Neural cell (in vitro differentiated cells): ENCODE measurements around the gene MED4.

Source experiments
- POLR2AphosphoS5 ChIP-seq: IDR thresholded peaks from 2 replicates; pipeline ENCODE4 v1.6.1; 2012
- TF ChIP-seq, protein P1 (sequence below): fragments of 450-650 bp; IDR thresholded peaks from 2 replicates; pipeline ENCODE4 v1.5.1; 2014; ENCODE audit warnings: antibody characterized with exemption, mild to moderate bottlenecking, moderate library complexity; ENCODE audit not compliant: poor library complexity, severe bottlenecking

DNA sequence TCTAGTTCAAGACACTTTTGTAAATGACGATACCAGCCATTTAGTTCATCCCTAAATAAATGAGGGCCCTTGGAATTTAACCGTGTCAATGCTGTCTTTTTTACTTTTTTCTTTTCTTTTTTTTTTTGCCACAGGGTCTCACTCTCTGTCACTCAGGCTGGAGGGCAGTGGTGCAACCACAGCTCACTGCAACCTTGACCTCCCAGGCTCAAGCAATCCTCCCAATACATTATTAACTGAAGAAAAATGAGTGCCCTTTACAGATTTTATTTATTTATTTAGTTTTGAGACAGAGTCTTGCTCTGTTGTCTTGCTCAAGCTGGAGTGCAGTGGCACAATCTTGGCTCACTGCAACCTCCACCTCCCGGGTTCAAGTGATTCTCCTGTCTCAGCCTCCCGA is 2.9 kb upstream of the MED4 start:
- TF ChIP-seq, protein P1, sequence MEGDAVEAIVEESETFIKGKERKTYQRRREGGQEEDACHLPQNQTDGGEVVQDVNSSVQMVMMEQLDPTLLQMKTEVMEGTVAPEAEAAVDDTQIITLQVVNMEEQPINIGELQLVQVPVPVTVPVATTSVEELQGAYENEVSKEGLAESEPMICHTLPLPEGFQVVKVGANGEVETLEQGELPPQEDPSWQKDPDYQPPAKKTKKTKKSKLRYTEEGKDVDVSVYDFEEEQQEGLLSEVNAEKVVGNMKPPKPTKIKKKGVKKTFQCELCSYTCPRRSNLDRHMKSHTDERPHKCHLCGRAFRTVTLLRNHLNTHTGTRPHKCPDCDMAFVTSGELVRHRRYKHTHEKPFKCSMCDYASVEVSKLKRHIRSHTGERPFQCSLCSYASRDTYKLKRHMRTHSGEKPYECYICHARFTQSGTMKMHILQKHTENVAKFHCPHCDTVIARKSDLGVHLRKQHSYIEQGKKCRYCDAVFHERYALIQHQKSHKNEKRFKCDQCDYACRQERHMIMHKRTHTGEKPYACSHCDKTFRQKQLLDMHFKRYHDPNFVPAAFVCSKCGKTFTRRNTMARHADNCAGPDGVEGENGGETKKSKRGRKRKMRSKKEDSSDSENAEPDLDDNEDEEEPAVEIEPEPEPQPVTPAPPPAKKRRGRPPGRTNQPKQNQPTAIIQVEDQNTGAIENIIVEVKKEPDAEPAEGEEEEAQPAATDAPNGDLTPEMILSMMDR: no peak
- no peak for TF ChIP-seq POLR2AphosphoS5
